Ovary (tissue), 9 donors: ENCODE measurements around the gene SLC22A23. TPM values are rescaled to one million over a fixed set of nuclear protein-coding genes. Genes with fewer than 3 reads are reported as not detected.

Experiments used
- DNase-seq, 5 donors: peaks; one replicate each; pipeline ENCODE4 v3.0.0-alpha.2; 2019 to 2020
- H3K27ac ChIP-seq, 2 donors: fragments of 200-600 bp; one replicate each; pipeline versions ENCODE4 v1.5.1 to v1.8.0; 2019 to 2022
- H3K27me3 ChIP-seq: fragments of 200-600 bp; one replicate; pipeline ENCODE4 v1.8.0; 2022
- H3K36me3 ChIP-seq: fragments of 200-600 bp; sonication (generic); one replicate; pipeline ENCODE4 v1.5.1; 2019
- H3K4me1 ChIP-seq: one replicate; pipeline ENCODE4 v1.8.1; 2013; ENCODE audit warnings: mild to moderate bottlenecking, moderate library complexity; ENCODE audit not compliant: insufficient read depth
- H3K4me3 ChIP-seq: fragments of 200-600 bp; sonication (generic); one replicate; pipeline ENCODE4 v1.5.1; 2017
- H3K9me3 ChIP-seq, 2 donors: fragments of 200-600 bp in 1 of 2; sonication (generic) in 1 of 2; one replicate each; pipeline versions ENCODE4 v1.5.1 to v1.8.1; 2013 to 2019; ENCODE audit warnings: mild to moderate bottlenecking in 1 of 2, moderate library complexity in 1 of 2
- EP300 ChIP-seq: sonication (generic); formaldehyde crosslinking; IDR thresholded peaks from one replicate; pipeline ENCODE4 v1.6.1; 2017; ENCODE audit warnings: antibody characterized with exemption
- POLR2A ChIP-seq: fragments of 450-650 bp; IDR thresholded peaks from one replicate; pipeline ENCODE4 v1.6.1; 2017; ENCODE audit warnings: antibody characterized with exemption, mild to moderate bottlenecking, moderate library complexity
- WGBS, 3 donors: extraction: QIAGEN DNeasy Blood & Tissue Kit in 1 of 3; methylation state at CpG; one replicate each; pipeline versions ENCODE4 v1.1.5 to v1.1.7; 2013 to 2017; 5-methylcytosine and 5-hydroxymethylcytosine counted together
- intact Hi-C, 4 donors: fragments of 100-400 bp; cut with DNase I; formaldehyde crosslinking; loops; one replicate each; pipeline versions ENCODE4 v1.11.0 to v1.15.1; 2022 to 2023
- polyA plus RNA-seq, 2 donors: library from polyadenylated mRNA; stranded (reverse); fragments of 200-250 nt in 1 of 2; fragments of 350-450 nt in 1 of 2; fragmentation: Illumina TruSeq in 1 of 2; extraction: RNeasy Lipid Tissue Mini Kit (QIAGEN cat#74804) in 1 of 2; gene quantifications; one replicate each; pipeline ENCODE4 v1.2.3, GENCODE V29; 2013 to 2014
- total RNA-seq, 7 donors: library from RNA; depleted of rRNA in 2 of 7; stranded (reverse); fragments of >200 nt in 2 of 7; fragmentation: NEBNext Ultra II Directional in 3 of 7; extraction: Animal tissue kit (Norgen Biotek cat#: 25700) in 3 of 7; gene quantifications; one replicate each; pipeline versions ENCODE4 v1.1.0 to v1.2.4, GENCODE V29; 2016 to 2023
- TF ChIP-seq, protein P1 (sequence below), 3 donors: fragments of 450-650 bp in 2 of 3; fragments of 200-600 bp in 1 of 3; IDR thresholded peaks; one replicate each; pipeline versions ENCODE4 v1.5.1 to v1.8.0; 2016 to 2022; ENCODE audit warnings: antibody characterized with exemption in 3 of 3, mild to moderate bottlenecking in 1 of 3
- donor health status: DM: no; HTN: no; CAD: no; lungs with moderate emphysema.
- donor health status: DM: no; HTN: no; CAD: no.
- donor health status: Bipolar disorder and iron deficiency.
- donor health status: DM: yes; HTN: yes; CAD: no.
- donor health status: DM: no; HTN: no; CAD: no.
- donor health status: DM: yes; HTN: yes; CAD: no.

Gene SLC22A23
- total and polyA plus RNA-seq, 9 donors, result 2.3 to 31.0 (median 5.2) TPM

DNA sequence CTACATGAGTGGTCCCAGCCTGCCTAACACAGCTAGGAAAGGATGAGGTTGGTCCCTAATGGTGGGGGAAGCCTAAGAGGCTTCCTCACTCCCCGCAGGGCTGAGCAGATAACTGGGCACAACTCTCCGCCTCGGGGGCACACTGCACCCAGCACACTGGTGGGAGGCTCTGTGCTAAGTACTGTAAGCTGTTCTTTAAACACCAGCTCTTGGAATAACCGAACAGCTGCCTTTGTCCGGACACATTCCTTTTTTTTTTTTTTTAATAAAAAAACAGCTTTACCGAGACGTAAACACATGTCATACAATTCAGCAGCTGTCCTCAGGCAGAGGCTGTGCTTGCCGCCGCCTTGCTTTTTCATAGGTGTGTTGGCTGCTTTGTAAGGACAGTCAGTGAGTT is 191.2 kb downstream of the SLC22A23 start:
- intact Hi-C loops, result no loop called here
- TF ChIP-seq POLR2A, result no peak
- no peak for TF ChIP-seq EP300
- TF ChIP-seq, protein P1, sequence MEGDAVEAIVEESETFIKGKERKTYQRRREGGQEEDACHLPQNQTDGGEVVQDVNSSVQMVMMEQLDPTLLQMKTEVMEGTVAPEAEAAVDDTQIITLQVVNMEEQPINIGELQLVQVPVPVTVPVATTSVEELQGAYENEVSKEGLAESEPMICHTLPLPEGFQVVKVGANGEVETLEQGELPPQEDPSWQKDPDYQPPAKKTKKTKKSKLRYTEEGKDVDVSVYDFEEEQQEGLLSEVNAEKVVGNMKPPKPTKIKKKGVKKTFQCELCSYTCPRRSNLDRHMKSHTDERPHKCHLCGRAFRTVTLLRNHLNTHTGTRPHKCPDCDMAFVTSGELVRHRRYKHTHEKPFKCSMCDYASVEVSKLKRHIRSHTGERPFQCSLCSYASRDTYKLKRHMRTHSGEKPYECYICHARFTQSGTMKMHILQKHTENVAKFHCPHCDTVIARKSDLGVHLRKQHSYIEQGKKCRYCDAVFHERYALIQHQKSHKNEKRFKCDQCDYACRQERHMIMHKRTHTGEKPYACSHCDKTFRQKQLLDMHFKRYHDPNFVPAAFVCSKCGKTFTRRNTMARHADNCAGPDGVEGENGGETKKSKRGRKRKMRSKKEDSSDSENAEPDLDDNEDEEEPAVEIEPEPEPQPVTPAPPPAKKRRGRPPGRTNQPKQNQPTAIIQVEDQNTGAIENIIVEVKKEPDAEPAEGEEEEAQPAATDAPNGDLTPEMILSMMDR (IDR thresholded peaks at IDR 0.05), result no peak
- Histone ChIP-seq H3K27me3 (no peaks in the 10 kb centered on the region), H3K27ac (no peak overlapping the region), H3K9me3 (no peaks in the 10 kb centered on the region), H3K4me3 (no peak overlapping the region), H3K36me3 (no peaks in the 10 kb centered on the region), H3K4me1 (peaks cover 8% of the 10 kb centered on the region)
- 16 to 41% (median 30%) methylated on average over 9 of the region's 9 CpGs for WGBS, 3 donors
- peak in 1 of 5 donors; percentile 37 for DNase-seq

DNA sequence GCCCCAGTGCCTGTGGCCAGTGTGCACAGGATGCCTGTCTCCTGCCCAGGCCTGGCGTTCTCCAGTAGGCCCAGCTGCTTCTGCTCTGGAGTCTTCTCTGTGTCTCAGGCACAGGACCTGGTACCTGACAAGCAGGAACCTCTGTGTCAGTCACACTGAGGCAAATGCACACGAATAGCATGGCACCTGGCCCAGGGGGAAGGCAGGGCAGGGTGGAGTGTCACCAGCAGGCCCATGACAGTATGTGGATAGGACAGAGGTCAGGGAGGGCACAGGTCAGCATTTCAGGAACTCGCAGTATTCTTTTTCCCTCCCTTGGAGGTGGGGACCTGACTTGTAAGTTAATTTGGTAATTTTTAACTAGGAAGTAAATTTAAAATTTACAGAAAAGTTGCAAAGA is 192.5 kb downstream of the SLC22A23 start:
- TF ChIP-seq EP300, result no peak
- no peak for TF ChIP-seq POLR2A
- TF ChIP-seq, protein P1 (IDR thresholded peaks at IDR 0.05), result no peak
- DNase-seq, result no peak
- H3K4me3 ChIP-seq, result no peak overlapping the region
- no peaks in the 10 kb centered on the region for H3K9me3 ChIP-seq
- intact Hi-C loops, result no loop called here
- no peak overlapping the region for H3K27ac ChIP-seq
- peaks cover 14% of the 10 kb centered on the region for H3K4me1 ChIP-seq
- H3K27me3 ChIP-seq, result no peaks in the 10 kb centered on the region
- WGBS, 3 donors, result 81 to 89% (median 87%) methylated on average over 3 of the region's 3 CpGs
- no peaks in the 10 kb centered on the region for H3K36me3 ChIP-seq

DNA sequence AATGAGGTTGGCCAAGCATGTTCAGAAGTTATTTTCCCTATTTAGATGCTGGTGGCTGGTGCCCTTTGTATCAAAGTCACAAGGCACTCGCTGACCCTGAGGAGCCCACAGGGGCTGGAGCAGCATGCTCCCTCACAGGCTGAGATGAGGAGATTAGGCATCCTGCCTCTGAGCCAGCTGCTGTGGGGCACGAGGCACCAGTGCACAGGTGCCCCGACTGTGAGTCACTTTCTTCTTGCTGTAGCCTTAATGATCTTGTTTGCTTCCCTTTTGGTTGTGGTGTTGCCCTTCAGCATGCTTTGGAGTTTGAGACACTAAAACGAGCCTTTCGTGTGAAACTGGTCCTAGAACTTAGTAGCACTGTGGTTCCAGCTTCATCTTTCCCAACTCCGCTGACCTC is 193.8 kb downstream of the SLC22A23 start:
- Histone ChIP-seq H3K36me3 (no peaks in the 10 kb centered on the region), H3K27ac (no peak overlapping the region), H3K4me1 (peaks cover 14% of the 10 kb centered on the region), H3K9me3 (no peaks in the 10 kb centered on the region), H3K4me3 (no peak overlapping the region), H3K27me3 (no peaks in the 10 kb centered on the region)
- intact Hi-C loops, result no loop called here
- WGBS, 3 donors, result 85 to 86% (median 86%) methylated on average over 6 of the region's 6 CpGs
- no peak for TF ChIP-seq POLR2A
- TF ChIP-seq, protein P1 (IDR thresholded peaks at IDR 0.05), result no peak
- TF ChIP-seq EP300, result no peak
- no peak for DNase-seq

DNA sequence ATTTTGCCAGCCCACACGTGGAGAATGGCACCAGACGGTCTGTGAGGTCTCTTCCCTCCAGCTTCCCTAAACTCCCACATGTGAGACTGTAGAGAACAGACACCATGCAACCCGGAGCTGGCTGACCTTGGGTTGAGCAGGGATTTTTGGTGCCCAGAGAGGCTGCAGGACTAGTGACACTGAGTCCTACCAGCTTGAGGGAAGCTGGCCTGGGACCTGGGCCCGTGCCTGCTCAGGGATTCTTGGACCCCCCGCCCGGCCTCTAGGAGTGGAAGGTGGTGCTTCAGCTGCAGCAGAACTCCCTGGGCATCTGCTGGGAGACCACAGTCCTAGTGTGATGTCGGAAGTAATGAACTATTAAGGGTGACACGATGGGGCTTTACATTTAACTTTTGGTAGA is 194.9 kb downstream of the SLC22A23 start:
- Histone ChIP-seq H3K4me1 (peaks cover 14% of the 10 kb centered on the region), H3K36me3 (no peaks in the 10 kb centered on the region), H3K9me3 (no peaks in the 10 kb centered on the region), H3K4me3 (no peak overlapping the region), H3K27ac (no peak overlapping the region), H3K27me3 (no peaks in the 10 kb centered on the region)
- 45 to 51% (median 46%) methylated on average over 8 of the region's 8 CpGs for WGBS, 3 donors
- TF ChIP-seq POLR2A (no peak), EP300 (no peak)
- TF ChIP-seq, protein P1 (IDR thresholded peaks at IDR 0.05), result no peak
- no peak for DNase-seq
- intact Hi-C loops, result no loop called here

DNA sequence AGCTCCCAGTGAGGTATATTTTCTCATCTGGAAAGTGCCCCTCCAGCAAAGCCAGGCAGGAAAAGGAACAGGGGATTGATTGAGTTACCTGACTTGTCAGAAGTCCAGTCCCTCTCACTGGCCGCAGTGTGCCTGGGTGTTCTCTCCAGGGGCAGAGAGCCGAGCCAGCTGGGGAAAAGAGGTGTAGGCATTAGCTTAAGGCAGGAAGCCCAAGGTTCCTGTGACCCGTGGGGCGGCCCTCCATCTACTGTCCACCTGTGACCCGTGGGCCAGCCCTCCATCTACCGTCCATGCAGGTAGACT is 195.4 kb downstream of the SLC22A23 start:
- Histone ChIP-seq H3K9me3 (no peaks in the 10 kb centered on the region), H3K4me3 (no peak overlapping the region), H3K27me3 (no peaks in the 10 kb centered on the region), H3K36me3 (no peaks in the 10 kb centered on the region), H3K4me1 (peaks cover 14% of the 10 kb centered on the region), H3K27ac (no peak overlapping the region)
- DNase-seq, result no peak
- WGBS, 3 donors, result 51 to 55% (median 53%) methylated on average over 6 of the region's 6 CpGs
- TF ChIP-seq POLR2A (no peak), EP300 (no peak)
- TF ChIP-seq, protein P1 (IDR thresholded peaks at IDR 0.05), result no peak
- intact Hi-C loops, result no loop called here
